Trophoblast cell (in vitro differentiated cells and primary cell): Measurements from ENCODE around the gene FES.

Experiments
- DNase-seq, 2 donors: peaks; one replicate each; pipeline ENCODE4 v3.0.0-alpha.2; 2016
- H2AFZ ChIP-seq: 2 replicates; pipeline ENCODE4 v1.6.1; 2013; ENCODE audit warnings: low read length, moderate library complexity, mild to moderate bottlenecking; ENCODE audit not compliant: insufficient read depth, poor library complexity
- H2AK5ac ChIP-seq: 2 replicates; pipeline ENCODE4 v1.6.1; 2013; ENCODE audit warnings: mild to moderate bottlenecking, low read length
- H2BK120ac ChIP-seq: 2 replicates; pipeline ENCODE4 v1.6.1; 2013; ENCODE audit warnings: low read length, mild to moderate bottlenecking, moderate library complexity; ENCODE audit not compliant: insufficient read depth, poor library complexity
- H2BK12ac ChIP-seq: 2 replicates; pipeline ENCODE4 v1.6.1; 2013; ENCODE audit warnings: mild to moderate bottlenecking, low read length, moderate library complexity
- H2BK5ac ChIP-seq: 2 replicates; pipeline ENCODE4 v1.6.1; 2013; ENCODE audit warnings: low read length, low read depth, moderate library complexity, mild to moderate bottlenecking; ENCODE audit not compliant: poor library complexity
- H3K14ac ChIP-seq: 2 replicates; pipeline ENCODE4 v1.6.1; 2013; ENCODE audit warnings: mild to moderate bottlenecking, low read length
- H3K18ac ChIP-seq: 2 replicates; pipeline ENCODE4 v1.6.1; 2013; ENCODE audit warnings: mild to moderate bottlenecking, low read length
- H3K23ac ChIP-seq: 2 replicates; pipeline ENCODE4 v1.6.1; 2013; ENCODE audit warnings: low read length
- H3K27ac ChIP-seq: 2 replicates; pipeline ENCODE4 v1.5.1; 2013; ENCODE audit warnings: low read depth, mild to moderate bottlenecking, inconsistent platforms, low read length, moderate library complexity
- H3K27me3 ChIP-seq: 2 replicates; pipeline ENCODE4 v1.6.1; 2013; ENCODE audit warnings: inconsistent platforms, mild to moderate bottlenecking, low read length, moderate library complexity; ENCODE audit not compliant: insufficient read depth
- H3K36me3 ChIP-seq, 2 experiments: 1 replicate in 1 of 2; 2 replicates in 1 of 2; pipeline ENCODE4 v1.6.1; 2013; ENCODE audit warnings: low read length in 2 of 2, mild to moderate bottlenecking in 2 of 2, moderate library complexity in 1 of 2; ENCODE audit not compliant: insufficient read depth in 2 of 2, control insufficient read depth in 1 of 2
- H3K4ac ChIP-seq: 2 replicates; pipeline ENCODE4 v1.6.1; 2013; ENCODE audit warnings: low read depth, mild to moderate bottlenecking, low read length, moderate library complexity
- H3K4me1 ChIP-seq, 2 experiments: 1 replicate in 1 of 2; 2 replicates in 1 of 2; pipeline ENCODE4 v1.6.1; 2013; ENCODE audit warnings: low read length in 2 of 2, mild to moderate bottlenecking in 2 of 2, moderate library complexity in 1 of 2; ENCODE audit not compliant: insufficient read depth in 2 of 2, control insufficient read depth in 1 of 2
- H3K4me2 ChIP-seq: 2 replicates; pipeline ENCODE4 v1.6.1; 2013; ENCODE audit warnings: inconsistent platforms, mild to moderate bottlenecking, low read length, moderate library complexity
- H3K4me3 ChIP-seq: 2 replicates; pipeline ENCODE4 v1.5.1; 2013; ENCODE audit warnings: mild to moderate bottlenecking, low read depth, low read length, inconsistent platforms
- H3K79me1 ChIP-seq: one replicate; pipeline ENCODE4 v1.6.1; 2013; ENCODE audit warnings: low read length
- H3K79me2 ChIP-seq: 2 replicates; pipeline ENCODE4 v1.6.1; 2013; ENCODE audit warnings: low read length, mild to moderate bottlenecking; ENCODE audit not compliant: control insufficient read depth, insufficient read depth, poor library complexity
- H3K9ac ChIP-seq: 2 replicates; pipeline ENCODE4 v1.6.1; 2013; ENCODE audit warnings: mild to moderate bottlenecking, low read length
- H3K9me3 ChIP-seq: 2 replicates; pipeline ENCODE4 v1.6.1; 2013; ENCODE audit warnings: low read depth, mild to moderate bottlenecking, control low read depth, inconsistent platforms, low read length; ENCODE audit not compliant: insufficient read depth
- H4K12ac ChIP-seq: 2 replicates; pipeline ENCODE4 v1.6.1; 2013; ENCODE audit warnings: low read depth, mild to moderate bottlenecking, low read length, moderate library complexity
- H4K8ac ChIP-seq: 2 replicates; pipeline ENCODE4 v1.6.1; 2013; ENCODE audit warnings: low read depth, mild to moderate bottlenecking, low read length, moderate library complexity
- H4K91ac ChIP-seq: one replicate; pipeline ENCODE4 v1.6.1; 2013; ENCODE audit warnings: low read depth, mild to moderate bottlenecking, low read length, moderate library complexity
- WGBS: extraction: QIAGEN DNeasy Blood & Tissue Kit; methylation state at CpG from one replicate; pipeline ENCODE4 v1.1.7; 2013; ENCODE audit warnings: missing lambda C conversion rate; ENCODE audit not compliant: insufficient read length, insufficient coverage; ENCODE audit errors: extremely low coverage; 5-methylcytosine and 5-hydroxymethylcytosine counted together

Gene FES

DNA sequence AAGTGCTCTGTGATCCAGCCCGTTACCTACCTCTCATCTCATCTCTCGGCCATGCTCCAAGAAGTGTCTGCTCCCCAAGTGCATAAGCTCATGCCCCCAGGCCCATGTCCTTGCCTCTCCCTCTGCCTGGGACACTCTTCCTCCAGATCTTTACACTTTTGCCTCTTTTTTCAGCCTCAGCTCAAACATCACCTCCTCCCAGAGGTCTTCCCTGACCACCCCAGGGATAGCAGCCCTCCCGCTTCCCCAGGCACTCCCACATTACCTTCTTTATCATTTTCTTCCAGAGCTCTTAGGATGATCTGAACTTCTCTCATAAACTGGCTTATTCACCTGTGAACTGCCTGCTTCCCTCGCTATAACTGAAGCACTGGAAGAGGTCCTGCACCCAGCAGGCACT is 18.6 kb upstream of the FES start:
- Histone ChIP-seq H3K4me1 (peaks cover 23 to 25% of the 10 kb centered on the region in 2 experiments), H3K79me2 (peaks cover 3% of the 10 kb centered on the region), H4K12ac (no peak overlapping the region), H4K8ac (no peak overlapping the region), H3K4ac (no peak overlapping the region), H2AK5ac (peak overlapping the region; percentile 40), H3K4me2 (no peak overlapping the region), H2AFZ (no peak overlapping the region), H3K18ac (no peak overlapping the region), H2BK120ac (no peak overlapping the region), H3K4me3 (no peak overlapping the region), H2BK12ac (no peak overlapping the region), H3K23ac (no peak overlapping the region), H3K9me3 (peaks cover 2% of the 10 kb centered on the region), H3K36me3 (no peaks in the 10 kb centered on the region), H3K27me3 (no peaks in the 10 kb centered on the region), H3K14ac (no peak overlapping the region), H4K91ac (no peak overlapping the region), H3K79me1 (peaks cover 24% of the 10 kb centered on the region), H3K9ac (no peak overlapping the region), H2BK5ac (no peak overlapping the region), H3K27ac (no peak overlapping the region)
- WGBS = no CpG with 5 or more reads among the region's 4 CpGs
- DNase-seq = no peak

DNA sequence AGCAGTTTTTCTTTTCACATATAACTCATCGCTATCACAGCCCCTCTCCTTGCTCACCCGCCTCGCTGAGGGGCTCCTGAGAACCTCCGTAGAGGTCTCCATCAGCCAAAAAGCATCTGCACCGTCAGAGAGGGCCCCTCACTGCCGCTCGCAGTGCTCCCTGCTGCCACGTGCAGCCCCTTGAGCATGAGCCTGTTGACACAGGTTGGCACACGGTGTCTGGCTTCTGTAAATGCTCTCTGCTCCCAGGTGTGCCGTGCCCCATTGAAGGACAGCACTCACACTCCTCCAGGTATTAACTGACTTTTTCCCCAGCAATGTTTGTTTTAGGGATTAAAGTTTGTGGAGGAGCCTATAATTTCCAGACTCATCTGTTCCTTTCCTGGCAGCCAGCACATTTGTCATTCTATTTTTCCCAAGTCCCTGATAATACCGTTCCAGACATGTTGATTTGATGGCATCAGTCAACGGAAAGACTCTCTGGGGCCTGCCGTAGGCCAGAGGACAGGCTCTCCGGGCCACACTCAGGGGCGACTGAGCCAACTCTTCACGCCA is 18.1 kb upstream of the FES start:
- Histone ChIP-seq H2BK5ac (no peak overlapping the region), H3K9ac (no peak overlapping the region), H3K27me3 (no peaks in the 10 kb centered on the region), H4K91ac (peak overlapping the region; percentile 44), H3K4me2 (no peak overlapping the region), H2AFZ (no peak overlapping the region), H3K27ac (no peak overlapping the region), H3K4me3 (no peak overlapping the region), H3K36me3 (no peaks in the 10 kb centered on the region), H2AK5ac (peak overlapping the region; percentile 12), H3K9me3 (peaks cover 2% of the 10 kb centered on the region), H3K4me1 (peaks cover 23 to 24% of the 10 kb centered on the region in 2 experiments), H3K23ac (no peak overlapping the region), H4K8ac (no peak overlapping the region), H3K79me1 (peaks cover 27% of the 10 kb centered on the region), H3K4ac (no peak overlapping the region), H3K14ac (no peak overlapping the region), H2BK120ac (no peak overlapping the region), H2BK12ac (peak overlapping the region; percentile 5), H3K18ac (no peak overlapping the region), H4K12ac (no peak overlapping the region), H3K79me2 (peaks cover 8% of the 10 kb centered on the region)
- no peak for DNase-seq
- no CpG with 5 or more reads among the region's 16 CpGs for WGBS

DNA sequence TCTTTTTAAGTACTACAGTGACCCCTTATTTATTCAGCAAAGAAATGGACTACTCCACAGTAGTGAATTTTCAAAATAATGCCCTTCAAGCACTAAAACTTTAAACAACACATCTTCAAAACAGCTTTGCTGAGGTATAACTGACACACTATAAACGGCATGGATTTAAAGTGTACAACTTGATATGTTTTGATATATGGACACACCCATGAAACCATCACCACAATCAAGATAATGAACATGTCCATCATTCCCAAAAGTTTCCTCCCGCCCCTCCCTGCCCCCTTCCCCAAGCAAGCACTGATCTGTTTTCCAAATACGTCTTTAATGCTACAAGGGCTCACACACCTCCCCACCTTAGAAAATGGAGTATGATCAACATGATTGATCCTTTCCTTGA is 17.5 kb upstream of the FES start:
- WGBS = no CpG with 5 or more reads among the region's 3 CpGs

GRCh38 chr15:90868261-90868689 is 16.0 kb upstream of the FES start, which contains the start of gene FURIN:
TSS of gene FURIN (plus strand) at chr15:90868588. CDS start at chr15:90875741, 7,153 bp downstream.
- H3K79me1 ChIP-seq = peaks cover 48% of the 10 kb centered on the region
- peaks cover 28 to 31% of the 10 kb centered on the region in 2 experiments for H3K4me1 ChIP-seq
- no peaks in the 10 kb centered on the region for H3K27me3 ChIP-seq
- H3K4me3 ChIP-seq = no peak within 1 kb of the TSS
- H4K8ac ChIP-seq = peak within 1 kb of the TSS; percentile 62
- H2BK120ac ChIP-seq = peak within 1 kb of the TSS; percentile 84
- H2AK5ac ChIP-seq = peak within 1 kb of the TSS; percentile 60
- H4K91ac ChIP-seq = peak within 1 kb of the TSS; percentile 87
- H3K4ac ChIP-seq = peak within 1 kb of the TSS; percentile 82
- peaks cover 24% of the 10 kb centered on the region for H3K79me2 ChIP-seq
- H3K9me3 ChIP-seq = peaks cover 2% of the 10 kb centered on the region
- no CpG with 5 or more reads among the region's 6 CpGs for WGBS
- H3K4me2 ChIP-seq = peak within 1 kb of the TSS; percentile 47
- peak within 1 kb of the TSS; percentile 35 for H3K18ac ChIP-seq
- peak within 1 kb of the TSS; percentile 94 for H2BK5ac ChIP-seq
- H4K12ac ChIP-seq = peak within 1 kb of the TSS; percentile 58
- H3K36me3 ChIP-seq = no peaks in the 10 kb centered on the region
- peak within 1 kb of the TSS; percentile 5 for H3K9ac ChIP-seq
- H3K14ac ChIP-seq = peak within 1 kb of the TSS; percentile 61
- DNase-seq = peak in 1 of 2 donors; percentile 52
- H3K27ac ChIP-seq = peak within 1 kb of the TSS; percentile 92
- peak within 1 kb of the TSS; percentile 79 for H2BK12ac ChIP-seq
- H2AFZ ChIP-seq = no peak within 1 kb of the TSS
- H3K23ac ChIP-seq = no peak within 1 kb of the TSS

More for the DNA sequence above, 17.5 kb upstream of the FES start:
- Histone ChIP-seq H3K27me3 (no peaks in the 10 kb centered on the region), H4K8ac (no peak overlapping the region), H3K4me2 (no peak overlapping the region), H3K9me3 (peaks cover 2% of the 10 kb centered on the region), H2BK5ac (no peak overlapping the region), H2AFZ (no peak overlapping the region), H3K9ac (no peak overlapping the region), H2BK12ac (no peak overlapping the region), H4K12ac (no peak overlapping the region), H3K36me3 (no peaks in the 10 kb centered on the region), H3K79me2 (peaks cover 12% of the 10 kb centered on the region), H2BK120ac (no peak overlapping the region), H3K27ac (no peak overlapping the region), H3K18ac (no peak overlapping the region), H3K4me1 (peaks cover 23 to 24% of the 10 kb centered on the region in 2 experiments), H3K4ac (no peak overlapping the region), H3K23ac (no peak overlapping the region), H4K91ac (no peak overlapping the region), H3K4me3 (no peak overlapping the region), H3K79me1 (peaks cover 33% of the 10 kb centered on the region), H3K14ac (no peak overlapping the region), H2AK5ac (no peak overlapping the region)
- no peak for DNase-seq
